GM18508 (cell line): ENCODE results near the gene FAM110A.
"Not testable (repeated sequence)": the region's sequence is repeated elsewhere in the genome, so short reads cannot be mapped to it uniquely, and the experiment has no call there.

Experiments
- ATAC-seq: cut with Tn5 transposase; IDR thresholded peaks from one replicate; pipeline ENCODE4 v1.9.1; 2021; ENCODE audit warnings: moderate number of reproducible peaks; ENCODE audit not compliant: insufficient read depth, unreplicated experiment

The FAM110A gene

DNA sequence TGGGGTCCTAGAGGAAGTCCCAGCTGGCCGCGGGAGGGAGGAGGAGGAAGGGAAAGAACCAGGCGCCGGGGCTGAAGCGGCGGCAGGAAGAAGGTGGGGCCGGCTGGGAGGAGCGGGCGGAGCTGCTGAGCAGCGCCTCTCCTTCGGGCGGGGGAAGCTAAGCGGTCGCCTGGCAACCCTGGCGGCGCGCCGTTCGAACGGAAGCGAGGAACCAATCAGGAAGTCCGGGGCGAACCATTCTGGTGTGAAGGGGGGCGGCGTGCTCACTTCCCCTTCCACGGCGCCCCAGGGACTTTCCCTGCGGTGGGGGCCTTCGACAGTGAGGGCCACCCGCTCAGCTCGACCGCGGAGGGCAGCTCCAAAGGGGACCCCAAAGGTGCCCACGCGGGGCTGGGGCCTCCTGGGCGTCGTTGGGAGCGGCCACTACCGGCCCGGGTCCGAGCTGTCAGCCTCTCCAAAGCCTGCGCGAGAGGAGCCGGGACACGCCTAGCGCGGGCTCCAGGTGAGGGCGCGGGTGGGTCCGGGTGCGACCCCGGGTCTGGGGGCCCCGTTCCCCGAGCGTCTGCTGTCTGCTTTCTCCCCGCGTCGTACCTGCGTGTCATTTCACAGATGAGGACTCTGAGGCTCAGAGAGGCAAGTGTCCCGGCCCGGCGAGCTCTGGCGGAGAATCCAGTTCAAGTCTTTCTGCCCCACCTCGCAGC is at the start of gene FAM110A:
FAM110A (plus strand) TSS at position 266 of the 701 bp plus-strand sequence. CDS start 11,090 bp downstream, outside the sequence.
- ATAC-seq = peak; percentile 81

DNA sequence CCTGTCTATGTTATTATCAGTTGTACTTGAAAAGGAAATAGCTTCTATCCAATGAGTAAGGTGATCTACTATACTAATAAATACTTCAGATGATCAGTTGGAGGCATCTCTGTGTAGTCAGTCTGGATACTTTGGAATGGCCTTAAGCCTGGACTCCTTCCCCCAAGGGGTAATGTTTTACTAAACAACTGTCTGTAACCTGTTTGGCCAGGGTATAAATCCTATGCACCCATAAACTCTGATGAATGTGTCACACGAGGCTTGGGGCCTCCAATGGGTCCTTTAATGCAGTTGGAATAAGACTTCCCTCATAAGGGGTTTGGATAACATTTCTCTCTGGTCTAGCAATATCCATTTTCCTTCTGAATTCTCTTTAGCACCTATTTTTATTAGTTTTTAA is 45.7 kb upstream of the FAM110A start:
- no peak for ATAC-seq

- no peak for ATAC-seq
Measured at GRCh38 chr20:791056-791455, 42.5 kb upstream of the FAM110A start.

- ATAC-seq = no peak
Measured at GRCh38 chr20:792248-792647, 41.3 kb upstream of the FAM110A start.

GRCh38 chr20:796921-797320 is 36.6 kb upstream of the FAM110A start:
- no peak for ATAC-seq

- not testable (repeated sequence) for ATAC-seq
Measured at GRCh38 chr20:798746-799145, 34.8 kb upstream of the FAM110A start.

DNA sequence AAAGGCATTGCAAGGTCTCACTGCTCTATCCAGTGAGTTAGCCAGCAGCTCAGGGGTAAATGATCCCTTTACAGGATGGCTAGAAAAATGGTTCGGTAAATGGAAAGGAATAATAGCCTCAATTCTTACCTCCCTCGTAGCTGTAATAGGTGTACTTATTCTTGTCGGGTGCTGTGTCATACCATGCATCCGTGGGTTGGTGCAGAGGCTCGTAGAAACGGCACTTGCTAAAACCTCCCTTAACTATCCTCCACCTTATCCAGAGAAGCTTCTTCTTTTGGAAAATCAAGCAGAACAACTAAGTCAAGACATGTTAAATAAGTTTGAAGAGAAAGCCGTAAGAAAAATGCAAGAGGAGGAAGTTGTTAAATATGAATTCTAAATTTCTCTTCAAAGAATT is 33.5 kb upstream of the FAM110A start:
- not testable (repeated sequence) for ATAC-seq

DNA sequence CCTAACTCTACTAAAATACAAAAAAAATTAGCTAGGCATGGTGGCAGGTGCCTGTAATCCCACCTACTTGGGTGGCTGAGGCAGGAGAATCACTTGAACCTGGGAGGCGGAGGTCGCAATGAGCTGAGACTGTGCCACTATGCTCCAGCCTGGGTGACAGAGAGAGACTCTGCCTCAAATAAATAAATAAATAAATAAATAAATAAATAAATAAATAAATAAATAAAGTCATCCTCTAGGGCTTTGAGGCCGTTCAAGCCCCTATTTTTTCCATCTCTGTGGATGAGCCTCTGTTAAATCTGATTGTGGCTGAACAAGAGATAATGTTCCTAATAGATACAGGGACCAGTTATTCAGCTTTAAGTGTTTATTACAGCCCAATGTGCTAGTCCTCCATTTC is 31.8 kb upstream of the FAM110A start:
- ATAC-seq = no peak

GRCh38 chr20:805713-806112 is 27.8 kb upstream of the FAM110A start:
- no peak for ATAC-seq

DNA sequence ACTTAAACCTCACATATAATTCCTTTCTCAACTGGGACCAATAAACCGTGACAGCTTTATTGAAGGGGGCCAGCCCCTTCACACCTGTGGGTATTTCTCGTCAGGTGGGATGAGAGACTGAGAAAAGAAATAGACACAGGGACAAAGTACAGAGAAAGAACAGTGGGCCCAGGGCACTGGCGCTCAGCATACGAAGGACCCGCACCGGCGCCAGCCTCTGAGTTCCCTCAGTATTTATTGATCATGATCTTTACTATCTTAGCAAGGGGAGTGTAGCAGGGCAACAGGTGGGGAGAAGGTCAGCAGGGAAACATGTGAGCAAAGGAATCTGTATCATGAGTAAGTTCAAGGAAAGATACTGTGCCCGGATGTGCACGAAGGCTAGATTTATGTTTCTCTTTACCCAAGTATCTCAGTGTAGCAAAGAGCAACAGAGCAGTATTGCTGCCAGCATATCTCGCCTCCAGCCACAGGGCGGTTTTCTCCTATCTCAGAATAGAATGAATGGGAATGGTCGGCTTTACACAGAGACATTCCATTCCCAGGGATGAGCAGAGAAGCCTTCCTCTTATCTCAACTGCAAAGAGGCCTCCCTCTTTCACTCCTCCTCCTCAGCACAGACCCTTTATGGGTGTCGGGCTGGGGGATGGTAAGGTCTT is 21.6 kb upstream of the FAM110A start:
- not testable (repeated sequence) for ATAC-seq

GRCh38 chr20:812435-812814 is 21.1 kb upstream of the FAM110A start:
- not testable (repeated sequence) for ATAC-seq

DNA sequence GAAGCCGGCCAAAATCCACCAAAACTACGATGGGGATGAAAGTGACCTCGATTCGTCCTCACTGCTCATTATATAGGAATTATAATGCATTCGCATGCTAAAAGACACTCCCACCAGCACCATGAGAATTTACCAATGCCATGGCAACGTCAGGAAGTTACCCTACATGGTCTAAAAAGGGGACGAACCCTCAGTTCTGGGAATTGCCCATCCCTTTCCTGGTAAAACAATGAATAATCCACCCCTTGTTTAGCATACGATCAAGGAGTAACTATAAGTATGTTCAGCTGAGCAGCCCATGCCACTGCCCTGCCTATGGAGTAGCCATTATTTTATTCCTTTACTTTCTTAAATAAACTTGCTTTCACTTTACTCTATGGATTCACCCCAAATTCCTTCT is 20.1 kb upstream of the FAM110A start:
- no peak for ATAC-seq

DNA sequence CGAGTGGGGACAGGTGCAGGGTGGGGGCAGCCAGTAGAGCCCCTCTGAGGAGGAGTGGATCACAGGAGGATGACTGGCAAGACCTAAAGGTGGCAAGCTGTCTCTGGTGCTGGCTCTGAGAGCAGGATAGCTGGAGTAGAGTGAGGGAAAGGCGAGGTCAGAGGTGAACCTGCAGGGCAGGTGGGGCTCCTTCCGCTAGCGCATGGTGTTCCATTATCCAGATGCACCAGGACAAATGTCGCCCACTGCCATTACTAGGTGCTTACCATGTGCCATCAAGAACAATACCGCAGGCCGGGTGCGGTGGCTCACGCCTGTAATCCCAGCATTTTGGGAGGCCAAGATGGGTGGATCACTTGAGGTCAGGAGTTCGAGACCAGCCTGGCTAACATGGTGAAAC is 18.3 kb upstream of the FAM110A start:
- ATAC-seq = no peak

DNA sequence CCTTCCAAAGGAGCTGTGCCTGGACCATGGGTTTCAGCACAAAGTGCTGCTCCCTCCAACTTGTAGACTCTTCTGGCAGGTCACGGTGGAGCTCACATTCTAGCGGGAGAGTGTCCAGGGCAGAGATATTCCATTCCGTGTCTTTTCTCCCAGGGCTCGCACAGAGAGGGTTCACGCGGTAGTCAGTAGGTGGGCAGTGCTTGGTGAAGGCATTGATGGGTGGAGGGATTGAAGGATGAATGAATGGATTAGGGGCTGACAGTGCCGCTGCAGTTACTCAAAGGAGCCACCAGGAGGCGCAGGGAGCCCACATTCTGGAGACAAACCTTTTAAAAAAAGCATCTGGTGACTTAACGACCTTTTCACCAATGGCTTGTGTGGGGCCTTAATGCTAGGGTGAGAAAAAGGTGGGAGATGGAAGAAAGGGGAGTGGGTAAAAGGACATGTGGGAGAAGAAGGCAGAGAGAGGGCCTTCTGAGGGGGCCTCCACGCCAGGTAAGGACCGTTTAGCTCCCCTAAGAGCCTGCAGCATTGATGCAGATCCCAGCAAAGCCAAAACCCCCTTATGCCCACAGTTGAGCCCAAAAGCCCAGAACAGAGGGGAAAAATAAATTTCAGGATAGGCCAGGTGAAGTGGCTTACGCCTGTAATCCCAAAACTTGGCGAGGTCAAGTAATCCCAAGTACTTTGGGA is 17.5 kb upstream of the FAM110A start:
- no peak for ATAC-seq

DNA sequence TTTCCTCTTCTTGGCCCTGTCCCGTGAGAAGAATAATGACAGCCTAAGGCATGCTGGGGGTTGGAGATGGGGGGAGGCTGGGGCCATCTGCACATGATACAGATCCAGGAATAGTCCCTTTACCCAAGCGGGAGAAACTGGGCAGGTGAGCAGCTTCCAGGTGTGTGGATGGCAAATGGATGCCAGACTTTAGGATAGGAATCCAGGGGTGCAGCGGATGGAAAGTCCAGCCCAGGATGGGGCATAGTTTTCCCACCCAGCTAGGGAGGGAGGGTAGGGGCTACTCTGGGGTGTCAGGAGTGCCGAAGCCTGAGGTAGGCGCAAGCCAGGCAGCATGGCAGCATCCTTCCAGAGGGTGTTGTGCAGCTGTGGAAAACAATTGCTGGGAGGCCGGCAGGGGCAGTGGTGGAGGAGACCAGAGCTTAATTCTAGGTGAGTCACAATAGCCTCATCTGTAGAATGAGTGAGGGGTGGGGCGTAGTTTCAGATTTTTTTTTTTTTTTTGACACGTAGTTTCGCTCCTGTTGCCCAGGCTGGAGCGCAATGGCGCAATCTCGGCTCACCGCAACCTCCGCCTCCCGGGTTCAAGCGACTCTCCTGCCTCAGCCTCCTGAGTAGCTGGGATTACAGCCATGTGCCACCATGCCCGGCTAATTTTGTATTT is 15.4 kb upstream of the FAM110A start:
- ATAC-seq = no peak

DNA sequence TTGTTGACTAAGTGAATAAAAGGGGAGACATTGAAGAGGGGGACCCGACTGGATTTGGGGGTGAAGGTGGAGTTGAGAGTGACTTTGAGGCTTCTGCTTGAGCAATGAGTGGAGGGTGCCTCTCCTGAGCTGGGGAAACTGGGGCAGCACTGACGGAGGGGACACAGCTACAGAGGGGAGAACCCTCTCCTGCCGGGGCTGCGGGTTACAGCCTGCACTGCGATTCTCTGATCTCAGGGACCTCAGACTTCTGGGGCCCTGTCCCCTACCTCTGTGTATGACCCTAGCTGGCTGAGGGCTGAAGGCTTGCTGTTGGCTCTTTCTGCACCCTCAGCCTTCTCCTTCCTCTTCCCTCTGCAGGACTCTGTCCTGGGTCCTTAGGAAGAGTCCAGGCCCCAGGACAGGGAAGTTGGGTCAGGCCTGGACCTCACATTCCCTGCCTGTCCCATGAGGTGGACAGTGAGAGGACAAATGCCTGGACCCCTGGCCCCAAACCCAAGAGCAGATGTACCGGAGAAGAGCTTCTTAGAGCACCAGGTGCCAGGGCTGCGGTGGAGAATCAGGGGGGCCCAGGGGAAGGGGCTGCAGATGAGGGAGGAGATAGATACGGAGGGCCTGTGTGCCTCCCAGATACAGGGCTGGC is 13.7 kb upstream of the FAM110A start:
- ATAC-seq = no peak

DNA sequence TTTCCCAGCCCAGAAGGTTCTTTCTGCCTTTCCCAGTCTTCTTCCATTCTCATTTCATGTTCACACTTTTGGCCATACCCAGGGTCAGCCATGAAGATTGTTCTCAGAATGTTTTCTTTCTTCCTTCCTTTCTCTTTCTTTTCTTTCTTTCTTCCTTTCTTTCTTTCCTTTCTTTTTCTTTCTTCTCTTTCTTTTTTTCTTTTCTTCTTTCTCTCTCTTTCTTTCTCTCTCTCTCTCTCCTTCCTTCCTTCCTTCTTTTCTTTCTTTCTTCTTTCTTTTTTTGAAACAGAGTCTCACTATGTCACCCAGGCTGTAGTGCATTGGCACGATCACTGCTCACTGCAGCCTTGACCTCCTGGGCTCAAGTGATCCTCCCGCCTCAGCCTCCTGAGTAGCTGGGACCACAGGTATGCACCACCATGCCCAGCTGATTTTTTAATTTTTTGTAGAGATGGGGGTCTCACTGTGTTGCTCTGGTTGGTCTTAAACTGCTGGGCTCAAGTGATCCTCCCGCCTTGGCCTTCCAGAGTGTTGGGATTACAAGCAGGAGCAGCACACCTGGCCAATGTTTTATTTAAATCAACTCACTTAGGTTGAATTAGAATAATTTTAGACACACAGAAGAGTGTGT is 13.1 kb upstream of the FAM110A start:
- ATAC-seq = no peak

GRCh38 chr20:821046-821730 is 12.3 kb upstream of the FAM110A start:
- no peak for ATAC-seq

- no peak for ATAC-seq
Measured at GRCh38 chr20:821731-822065, 11.8 kb upstream of the FAM110A start.
